Stimulated activated CD8-positive, alpha-beta memory T cell treated with anti-CD3 and anti-CD28 coated beads, Interleukin-7, amount 100 ng/mL, for 1 hour (primary cell): ENCODE data around the gene TUBG2.

Source experiments
- DNase-seq, 2 donors: peaks; one replicate each; pipeline ENCODE4 v3.0.0-alpha.2; 2020; ENCODE audit warnings: low read depth in 2 of 2

Gene TUBG2

GRCh38 chr17:42697108-42697811 is 38.2 kb downstream of the TUBG2 start:
- DNase-seq: no peak

- no peak for DNase-seq
Measured at GRCh38 chr17:42698736-42699414, 39.8 kb downstream of the TUBG2 start.

- no peak for DNase-seq
Measured at GRCh38 chr17:42699415-42699740, 40.3 kb downstream of the TUBG2 start.

GRCh38 chr17:42700586-42701289 is 41.7 kb downstream of the TUBG2 start:
- no peak for DNase-seq

- DNase-seq: no peak
Measured at GRCh38 chr17:42702446-42702845, 43.4 kb downstream of the TUBG2 start.

GRCh38 chr17:42704490-42704836 is 45.4 kb downstream of the TUBG2 start:
- no peak for DNase-seq

- no peak for DNase-seq
Measured at GRCh38 chr17:42704837-42705494, 45.9 kb downstream of the TUBG2 start.

GRCh38 chr17:42706732-42707131 is 47.6 kb downstream of the TUBG2 start:
- no peak for DNase-seq

GRCh38 chr17:42708588-42708987 is 49.5 kb downstream of the TUBG2 start:
- DNase-seq: no peak

GRCh38 chr17:42709561-42709960 is 50.5 kb downstream of the TUBG2 start:
- no peak for DNase-seq
